ENCODE measurements around the gene ANTXR1.
"Not testable (repeated sequence)": the region's sequence is repeated elsewhere in the genome, so short reads cannot be mapped to it uniquely, and the experiment has no call there.

ANTXR1 gene

DNA sequence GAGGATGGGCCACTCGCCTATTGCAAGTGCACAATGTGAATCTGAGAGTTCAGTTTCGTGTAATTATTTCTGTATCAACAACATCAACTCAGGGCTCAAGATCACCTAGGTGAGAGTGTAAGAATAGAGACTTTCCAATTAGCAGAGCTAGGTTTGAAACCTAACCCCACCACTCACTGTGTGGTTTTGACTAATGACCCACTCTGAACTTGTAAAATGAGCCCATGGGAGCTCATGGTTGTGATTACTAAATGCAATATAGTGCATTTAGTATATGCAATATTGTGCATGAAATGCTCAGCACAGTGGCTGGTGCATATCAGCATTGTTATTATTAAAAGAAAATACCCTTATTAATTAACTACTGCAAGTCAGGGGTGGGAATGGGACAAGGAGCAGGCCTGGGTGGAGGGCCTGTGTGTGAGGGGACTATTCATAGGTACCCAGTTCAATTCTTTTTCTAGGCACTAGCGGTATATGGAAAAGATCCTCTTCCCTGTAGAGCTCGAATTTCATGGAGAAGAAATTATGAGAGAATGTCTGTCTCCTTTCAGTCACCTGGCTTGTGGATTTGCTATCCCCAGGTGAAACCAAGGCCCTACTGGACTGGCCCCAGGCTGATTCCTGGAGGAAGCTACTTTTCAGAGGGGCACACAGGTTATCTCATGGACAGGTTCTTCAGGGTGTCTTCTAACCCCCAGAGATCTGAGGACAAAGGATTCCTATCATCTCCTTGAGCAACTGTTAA lies 204.5 kb downstream of the ANTXR1 start:
- DNase-seq, result no peak

DNA sequence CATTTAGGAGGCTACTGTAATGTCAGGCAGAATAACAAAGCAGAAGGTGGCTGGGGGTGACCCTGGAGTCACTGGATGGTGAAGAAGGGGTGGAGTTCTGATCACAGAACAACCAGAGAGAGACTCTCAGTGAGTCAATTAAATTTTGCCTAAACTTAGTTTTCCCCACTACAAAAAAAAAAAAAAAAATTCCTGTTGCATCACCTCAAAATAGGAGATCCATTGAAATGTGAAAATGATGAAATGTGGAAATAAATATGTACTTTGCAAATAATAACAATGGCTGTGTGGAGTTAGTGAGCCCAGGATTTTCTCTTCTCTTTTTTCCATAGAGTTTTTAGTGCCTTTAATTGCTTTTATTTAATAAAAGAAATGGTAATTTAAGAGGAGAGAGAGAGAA lies 208.5 kb downstream of the ANTXR1 start:
- DNase-seq, result no peak

DNA sequence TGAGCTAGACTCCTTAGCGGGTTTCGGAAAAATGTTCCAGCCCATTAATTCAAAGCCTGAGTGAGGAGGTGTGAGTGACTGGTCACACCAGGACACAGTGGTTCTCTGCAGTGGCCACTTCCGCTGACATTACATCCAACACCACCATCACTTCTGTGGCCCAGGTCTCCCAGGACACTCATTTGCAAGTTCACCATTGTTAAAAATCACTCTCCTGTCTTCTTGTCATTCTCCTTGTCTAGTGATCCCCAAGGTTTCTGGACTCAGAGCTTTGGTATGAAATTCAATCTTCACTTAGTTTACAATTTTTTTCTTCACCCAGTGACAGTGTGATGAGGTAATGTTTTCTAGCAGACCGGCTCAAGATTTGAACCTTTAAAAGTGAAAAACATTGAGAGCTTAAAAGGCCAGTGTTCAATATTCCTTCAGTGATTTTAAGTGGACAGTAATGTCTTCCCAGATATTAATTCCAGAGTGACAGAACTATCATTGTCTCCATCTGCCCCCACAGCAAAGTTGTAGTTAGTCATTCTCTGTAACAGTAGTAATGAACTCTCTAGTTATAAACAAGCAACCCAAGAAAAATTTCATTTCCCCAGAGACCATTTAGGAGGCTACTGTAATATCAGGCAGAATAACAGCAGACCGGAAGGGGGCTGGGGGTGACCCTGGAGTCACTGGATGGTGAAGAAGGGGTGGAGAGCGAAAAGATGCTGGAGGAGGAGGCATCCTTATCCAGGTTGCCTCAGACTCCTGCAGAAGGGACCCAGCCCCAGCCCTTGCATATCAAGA lies 209.2 kb downstream of the ANTXR1 start:
- DNase-seq, result no peak

DNA sequence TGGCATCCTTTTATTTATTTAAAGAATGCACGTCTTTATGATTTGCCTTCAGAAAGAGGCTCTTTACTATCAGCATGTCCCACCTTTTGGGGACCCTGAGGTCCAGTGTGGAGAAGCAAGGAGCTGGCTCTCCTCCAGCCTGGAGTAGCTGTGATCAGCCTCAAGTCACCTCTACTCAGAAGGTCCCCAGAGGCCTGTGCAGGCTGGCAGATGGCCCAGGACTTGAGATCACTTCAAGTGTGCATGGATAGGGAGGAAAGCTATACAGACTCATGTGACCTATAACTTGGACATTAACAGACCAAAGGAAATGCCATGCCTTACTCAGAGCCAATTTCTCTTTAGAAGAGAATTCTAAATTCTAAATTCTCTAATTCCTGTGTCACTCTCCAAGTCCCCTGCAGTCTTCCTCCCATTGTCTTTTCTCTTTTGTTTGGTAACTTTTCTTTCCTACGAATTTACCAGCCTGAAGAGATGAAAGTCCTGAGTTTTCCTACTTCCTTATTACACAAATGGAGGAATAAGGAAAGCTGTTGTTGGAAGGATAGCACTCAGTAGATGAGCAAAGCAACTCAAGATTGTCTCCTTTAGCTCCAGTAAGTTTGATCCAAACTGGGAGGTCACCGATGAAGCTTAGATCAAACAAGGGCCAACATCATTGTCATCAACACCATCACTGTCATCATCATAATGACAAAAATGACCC lies 210.1 kb downstream of the ANTXR1 start:
- no peak for DNase-seq

DNA sequence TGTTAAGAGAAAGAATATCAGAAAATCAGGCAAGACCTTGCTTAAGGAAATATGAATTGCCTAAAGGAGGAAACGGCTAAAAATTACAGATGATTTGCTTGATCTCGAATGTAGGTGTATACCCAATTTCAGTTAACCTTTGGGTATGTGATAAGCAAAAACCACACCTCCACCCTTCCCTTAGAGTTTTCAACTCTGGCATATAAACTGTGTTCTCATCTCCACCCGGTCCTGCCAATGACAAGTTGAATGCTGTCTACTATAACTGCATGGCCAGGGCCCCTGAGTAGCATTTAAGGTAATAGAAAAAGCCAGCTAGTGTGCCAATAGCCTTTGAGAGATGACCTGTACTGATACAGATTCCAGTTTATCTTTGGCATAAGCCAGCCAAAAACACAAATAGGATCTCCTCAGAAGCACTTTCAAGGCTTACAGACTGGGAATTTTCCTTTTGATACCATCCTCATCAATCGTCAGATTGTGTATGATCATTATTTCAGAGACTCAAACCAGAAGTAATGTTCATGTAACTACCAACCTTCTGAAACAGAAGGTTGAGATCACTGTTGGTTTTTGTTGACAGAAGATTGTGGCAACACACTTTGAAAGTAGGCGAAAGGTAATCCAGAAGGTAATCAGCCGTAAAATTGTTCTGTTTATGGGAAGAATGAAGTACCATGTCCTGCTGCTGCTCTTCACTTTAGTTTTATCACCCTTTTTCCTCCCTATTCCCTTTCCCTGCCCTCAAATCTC lies 211.0 kb downstream of the ANTXR1 start:
- DNase-seq, result no peak

DNA sequence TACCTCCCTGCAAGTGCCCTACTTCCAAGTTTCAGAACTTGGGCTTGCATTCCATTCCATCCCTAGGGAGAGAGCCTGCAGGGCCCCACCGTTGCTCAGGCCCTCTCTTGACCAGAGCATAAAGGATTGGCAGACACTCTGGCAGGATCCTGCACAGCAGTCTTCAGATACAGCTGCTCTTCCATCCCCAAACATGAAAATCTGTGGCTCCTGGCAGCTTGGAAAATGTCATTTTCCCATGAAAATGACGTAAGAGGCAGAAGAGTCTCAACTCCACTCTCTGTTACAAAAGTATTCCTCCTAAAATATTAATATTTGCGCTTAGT lies 211.5 kb downstream of the ANTXR1 start:
- no peak for DNase-seq

DNA sequence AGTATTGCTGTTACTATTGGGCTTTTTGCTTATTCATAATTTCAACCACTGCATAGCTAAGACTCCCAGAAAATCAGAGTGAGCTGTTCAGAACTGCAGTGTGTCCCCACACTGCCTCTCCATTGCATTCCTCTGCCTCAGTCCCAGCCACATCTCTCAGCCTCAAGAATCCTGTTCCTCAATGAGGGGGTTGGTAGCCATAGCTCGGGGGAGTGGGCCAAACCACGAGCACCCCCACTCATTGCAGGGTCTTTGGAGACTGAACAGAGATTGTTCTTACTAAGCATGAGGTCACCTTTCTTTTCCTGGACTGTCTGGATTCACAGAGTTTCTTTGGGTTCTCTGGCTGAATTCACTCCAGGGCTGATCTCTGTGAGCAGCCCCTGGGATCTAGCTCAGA lies 213.0 kb downstream of the ANTXR1 start:
- DNase-seq, result no peak

DNA sequence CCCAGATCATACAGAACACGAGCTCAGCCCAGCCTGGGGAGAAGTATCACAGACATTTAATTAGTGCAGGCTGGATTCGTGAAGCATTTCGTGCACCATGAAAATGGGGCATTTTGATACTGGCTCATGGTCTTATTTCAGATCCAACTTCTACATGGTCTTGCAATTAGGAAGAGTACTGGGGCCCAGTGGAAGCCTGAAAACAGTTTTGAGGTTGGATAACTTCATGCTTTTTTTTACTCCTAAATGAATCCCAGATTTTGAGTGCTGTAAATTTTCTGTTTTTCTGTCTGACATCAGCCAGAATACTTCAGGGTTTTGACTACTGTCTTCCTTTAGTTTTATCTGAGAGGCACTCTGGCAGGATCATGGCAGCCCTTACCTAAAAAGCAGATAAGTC lies 213.9 kb downstream of the ANTXR1 start:
- DNase-seq, result no peak

DNA sequence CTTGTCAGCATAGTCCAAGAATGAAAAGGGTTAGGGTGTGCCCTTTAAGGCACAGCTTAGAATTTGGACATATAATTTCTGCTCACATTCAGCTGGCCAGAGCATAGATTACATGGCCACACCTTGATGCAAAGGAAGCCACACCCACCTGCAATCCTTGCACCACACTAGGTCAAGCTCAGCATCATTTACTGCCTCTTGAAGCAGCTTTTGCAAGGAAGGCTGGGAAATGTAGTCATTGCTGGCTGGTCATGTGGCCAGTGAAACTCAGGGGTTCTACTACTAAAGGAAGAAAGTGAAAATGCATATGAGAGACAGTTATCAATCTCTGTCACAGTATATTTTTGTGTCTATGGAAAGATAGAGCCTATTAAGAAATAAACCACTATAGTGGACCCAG lies 214.7 kb downstream of the ANTXR1 start:
- no peak for DNase-seq

DNA sequence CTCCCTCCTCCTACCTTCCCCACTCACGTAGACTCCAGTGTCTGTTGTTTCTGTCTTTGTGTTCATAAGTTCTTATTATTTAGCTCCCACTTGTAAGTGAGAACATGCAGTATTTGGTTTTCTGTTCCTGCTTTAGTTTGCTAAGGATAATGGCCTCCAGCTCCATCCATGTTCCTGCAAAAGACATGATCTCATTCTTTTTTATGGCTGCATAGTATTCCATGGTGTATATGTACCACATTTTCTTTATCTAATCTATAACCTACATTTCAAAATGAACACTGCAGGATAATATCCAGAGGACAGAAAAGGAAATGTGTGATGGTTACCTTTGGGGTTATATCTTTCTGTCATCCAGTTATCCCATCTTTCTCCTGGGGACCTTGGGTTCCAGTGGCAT lies 218.0 kb downstream of the ANTXR1 start:
- DNase-seq, result not testable (repeated sequence)

DNA sequence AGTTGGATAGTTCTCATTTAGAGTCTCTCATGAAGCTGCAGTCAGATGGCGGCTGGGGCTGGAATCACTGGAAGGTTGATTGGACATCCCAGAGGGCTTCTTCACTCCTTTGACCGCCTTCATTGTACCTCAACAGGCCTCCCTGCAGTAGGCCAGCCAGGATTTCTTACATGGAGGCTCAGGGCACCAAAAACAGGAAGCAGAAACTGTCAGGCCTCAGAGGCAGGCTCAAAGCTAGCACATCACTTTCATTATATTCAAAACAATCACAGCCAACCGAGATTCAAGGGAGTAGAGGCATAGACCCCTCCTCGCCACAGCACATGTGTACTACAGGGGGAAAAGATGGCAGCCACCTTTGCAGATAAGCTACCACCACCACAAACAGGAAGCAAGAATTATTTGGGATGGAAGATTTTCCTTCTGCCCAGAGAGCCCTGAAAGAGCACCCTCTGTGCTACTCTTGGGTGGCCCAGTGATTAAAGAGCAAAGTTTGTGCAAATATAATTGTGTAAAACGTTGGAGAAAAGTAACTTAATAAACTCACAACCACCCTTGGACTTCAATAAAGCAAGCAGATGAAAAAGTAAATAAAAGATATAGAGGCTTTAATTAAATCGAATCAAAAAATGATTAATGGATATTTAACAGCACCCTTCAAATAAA lies 218.8 kb downstream of the ANTXR1 start:
- DNase-seq, result no peak

DNA sequence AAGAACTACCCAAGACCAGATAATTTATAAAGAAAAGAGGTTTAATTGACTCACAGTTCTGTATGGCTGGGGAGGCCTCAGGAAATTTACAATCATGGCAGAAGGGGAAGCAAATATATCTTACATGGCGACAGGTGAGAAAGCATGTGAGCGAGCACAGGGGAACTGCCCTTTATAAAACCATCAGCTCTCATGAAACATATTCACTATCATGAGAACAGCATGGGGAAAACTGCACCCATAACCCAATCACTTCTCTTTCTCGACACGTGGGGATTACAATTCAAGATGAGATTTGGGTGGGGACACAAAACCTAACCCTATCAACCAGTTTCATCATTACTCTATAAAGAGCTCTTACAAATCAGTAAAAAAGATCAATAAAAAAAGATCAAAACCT lies 222.9 kb downstream of the ANTXR1 start:
- DNase-seq, result not testable (repeated sequence)

DNA sequence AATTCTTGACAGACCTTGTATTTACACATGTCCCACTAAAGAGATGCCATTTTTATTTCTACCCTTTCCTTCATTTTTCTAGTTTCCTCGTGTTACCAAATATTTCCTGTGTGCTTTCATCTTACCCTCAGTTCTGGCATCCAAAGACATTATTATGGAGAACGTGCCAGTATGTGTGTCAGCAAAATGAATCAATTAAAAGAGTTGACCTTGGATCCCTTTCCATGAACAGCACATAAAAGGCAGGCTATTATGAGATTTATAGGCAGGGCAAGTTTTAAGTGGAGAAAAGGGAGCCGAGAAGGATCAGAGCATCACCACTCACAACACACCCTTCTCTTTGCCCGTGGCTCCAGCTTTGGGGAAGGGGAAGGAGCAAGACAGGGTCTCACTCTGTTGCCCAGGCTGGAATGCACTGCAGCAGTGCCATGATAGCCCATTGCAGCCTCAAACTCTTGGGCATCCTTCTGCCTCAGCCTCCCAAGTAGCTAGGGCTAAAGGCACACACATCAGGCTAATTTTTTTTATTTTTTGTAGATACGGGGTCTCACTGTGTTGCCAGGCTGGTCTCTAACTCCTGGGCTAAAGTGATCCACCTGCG lies 224.2 kb downstream of the ANTXR1 start:
- DNase-seq, result no peak

DNA sequence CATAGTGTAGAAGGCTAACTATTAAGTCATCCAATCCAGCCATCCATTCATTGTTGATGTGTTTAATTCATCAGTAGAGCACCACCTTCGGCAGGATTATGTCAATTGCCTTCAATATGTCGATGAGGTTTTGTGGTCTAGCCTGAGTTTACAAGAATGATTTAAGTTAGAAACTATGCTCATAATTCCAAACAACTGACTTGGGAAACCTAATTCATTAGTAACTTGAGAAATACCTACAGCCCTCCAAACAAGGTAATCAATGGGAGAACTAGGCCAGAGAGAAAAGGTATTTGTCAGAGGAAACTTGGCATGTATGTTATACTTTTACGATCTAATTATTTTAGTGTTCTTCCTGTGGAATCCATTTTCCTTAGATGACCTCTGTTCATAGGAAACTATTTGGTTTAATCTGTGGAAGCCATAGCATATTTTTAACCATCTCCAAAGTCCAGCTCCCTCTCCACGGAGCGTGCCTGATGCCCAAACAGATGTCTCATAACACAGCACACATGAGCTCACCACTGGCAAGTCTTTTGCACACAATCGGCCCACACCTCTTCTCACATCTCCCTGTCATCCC lies 225.6 kb downstream of the ANTXR1 start:
- no peak for DNase-seq

DNA sequence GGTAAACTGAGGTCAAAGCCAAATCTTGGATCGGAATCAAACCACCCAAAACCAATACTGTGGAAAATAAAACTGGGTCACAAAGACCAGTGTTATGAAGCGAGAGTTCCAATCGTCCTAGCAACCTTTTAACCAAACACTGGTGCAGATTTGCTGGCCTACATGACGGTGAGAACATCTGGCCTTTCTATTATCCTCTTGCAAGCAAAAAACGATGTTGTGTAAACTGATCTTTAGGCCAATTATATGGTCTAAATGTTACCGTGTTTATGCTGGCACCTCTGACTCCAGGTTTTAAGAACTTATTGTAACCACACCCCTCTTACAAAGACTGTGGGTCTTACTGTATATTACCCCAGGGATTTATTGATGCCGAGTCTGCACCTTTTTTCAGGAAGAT lies 228.1 kb downstream of the ANTXR1 start:
- no peak for DNase-seq

DNA sequence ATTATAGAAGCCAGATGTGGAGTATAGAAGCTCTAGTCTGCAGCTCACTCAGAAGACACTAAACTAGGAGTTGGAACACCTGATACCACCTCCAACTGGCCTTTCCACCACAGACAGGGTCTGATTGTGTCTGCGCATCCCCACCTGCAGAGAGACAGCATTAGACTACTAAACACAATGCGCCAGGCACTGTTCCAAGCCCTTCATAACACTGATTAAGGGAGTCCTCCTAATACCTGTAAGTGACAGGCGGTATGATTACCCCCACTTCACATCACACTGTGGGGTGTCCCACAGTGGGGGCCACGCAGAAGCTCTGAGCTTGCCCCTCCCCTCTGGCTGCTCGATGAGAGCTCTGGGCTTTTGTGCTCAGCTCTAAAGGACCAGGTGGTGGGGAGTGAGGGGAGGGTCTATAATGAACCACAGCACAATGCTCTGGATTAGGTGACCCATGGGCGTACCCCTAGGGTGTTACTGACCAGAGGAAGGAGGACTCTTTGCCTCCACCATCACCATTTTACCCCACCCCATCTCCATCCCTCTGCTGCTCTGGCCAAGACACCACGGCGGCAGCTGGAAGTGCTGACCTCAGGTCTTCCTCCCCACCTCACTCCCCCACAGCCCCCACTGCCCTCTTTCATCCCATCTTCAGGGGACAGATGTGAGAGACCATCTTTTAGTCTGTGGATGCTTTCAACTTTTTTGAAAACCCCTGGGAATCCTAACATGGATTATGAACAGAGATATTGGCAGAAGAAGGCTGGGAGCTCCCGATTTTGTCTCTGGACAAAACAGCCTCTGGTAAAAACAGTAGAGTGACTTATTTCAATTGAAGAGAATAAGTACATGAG lies 228.9 kb downstream of the ANTXR1 start:
- no peak for DNase-seq

DNA sequence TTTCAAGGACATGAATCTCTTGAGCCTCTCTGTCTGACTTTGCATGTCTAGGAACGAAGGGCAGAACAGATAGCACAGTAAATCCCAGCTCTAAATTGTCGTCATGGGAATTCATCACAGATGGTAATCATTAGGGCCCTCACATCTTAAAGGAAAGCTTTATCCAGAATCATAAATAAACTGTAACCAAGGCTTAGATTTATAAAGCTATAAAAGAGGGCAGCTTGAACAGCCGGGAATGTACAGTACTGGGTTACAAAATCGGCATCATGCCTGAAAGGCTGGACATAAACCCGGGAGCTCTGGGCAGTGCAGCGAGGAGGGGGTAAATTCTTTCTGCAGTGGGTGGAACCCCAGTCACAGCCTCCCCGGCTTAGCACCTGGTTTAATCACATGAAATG lies 229.7 kb downstream of the ANTXR1 start:
- DNase-seq, result no peak

DNA sequence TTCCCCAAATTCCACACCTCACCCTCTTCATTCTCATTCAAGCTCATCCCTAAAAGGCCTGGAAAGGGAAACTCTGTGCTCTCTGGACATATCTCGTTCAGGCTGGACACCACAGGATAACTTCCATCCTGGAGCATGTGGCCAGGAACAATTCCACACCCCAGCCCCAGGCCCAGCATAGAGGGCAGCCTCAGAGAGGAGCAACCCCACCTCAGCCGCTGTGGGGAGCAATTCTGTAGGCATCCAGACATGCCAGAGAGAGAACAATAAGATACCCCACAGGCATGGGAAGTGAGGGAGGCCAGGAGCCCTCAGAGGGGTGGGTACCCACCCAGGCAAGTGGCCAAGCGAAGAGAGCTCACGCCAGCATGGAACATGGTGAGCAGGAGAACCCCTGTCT lies 230.7 kb downstream of the ANTXR1 start:
- DNase-seq, result no peak

DNA sequence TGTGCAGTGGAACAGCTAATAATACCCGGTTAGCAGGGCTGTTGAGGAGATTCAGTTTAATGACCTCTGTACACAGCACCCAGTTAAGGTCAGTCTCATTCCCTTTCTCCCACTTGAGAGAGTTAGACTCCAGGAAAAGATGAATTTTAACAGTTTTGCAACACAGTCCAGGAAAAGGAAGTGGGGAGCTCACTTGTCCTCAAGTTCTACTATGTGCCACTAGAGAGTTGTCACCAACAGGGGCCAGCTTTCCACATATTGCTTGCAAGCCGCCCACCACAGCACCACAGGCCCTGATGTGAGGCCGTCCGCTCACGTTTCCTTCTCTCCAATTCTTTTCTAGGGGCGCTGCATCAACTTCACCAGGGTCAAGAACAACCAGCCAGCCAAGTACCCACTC lies 231.9 kb downstream of the ANTXR1 start:
- DNase-seq, result no peak

DNA sequence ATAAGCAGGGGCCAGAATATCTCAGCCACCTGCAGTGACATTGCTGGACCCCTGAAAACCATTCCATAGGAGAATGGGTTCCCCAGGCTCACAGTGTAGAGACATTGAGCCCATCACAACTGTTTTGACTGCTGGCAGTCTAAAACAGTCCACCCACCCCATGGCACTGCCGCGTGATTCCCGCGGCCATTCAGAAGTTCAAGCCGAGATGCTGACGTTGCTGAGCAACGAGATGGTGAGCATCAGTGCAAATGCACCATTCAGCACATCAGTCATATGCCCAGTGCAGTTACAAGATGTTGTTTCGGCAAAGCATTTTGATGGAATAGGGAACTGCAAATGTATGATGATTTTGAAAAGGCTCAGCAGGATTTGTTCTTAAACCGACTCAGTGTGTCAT lies 234.6 kb downstream of the ANTXR1 start:
- no peak for DNase-seq

DNA sequence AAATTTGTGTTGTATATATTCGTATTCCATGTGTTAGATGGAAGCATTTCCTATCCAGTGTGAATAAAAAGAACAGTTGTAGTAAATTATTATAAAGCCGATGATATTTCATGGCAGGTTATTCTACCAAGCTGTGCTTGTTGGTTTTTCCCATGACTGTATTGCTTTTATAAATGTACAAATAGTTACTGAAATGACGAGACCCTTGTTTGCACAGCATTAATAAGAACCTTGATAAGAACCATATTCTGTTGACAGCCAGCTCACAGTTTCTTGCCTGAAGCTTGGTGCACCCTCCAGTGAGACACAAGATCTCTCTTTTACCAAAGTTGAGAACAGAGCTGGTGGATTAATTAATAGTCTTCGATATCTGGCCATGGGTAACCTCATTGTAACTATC lies 235.3 kb downstream of the ANTXR1 start:
- DNase-seq, result no peak

Data from NK-92 treated with Interleukin-12 subunit alpha and Interleukin-12 subunit beta, amount 100 ng/mL, for 24 hours (cell line).